ENCODE measurements around the gene ETFBKMT.

ETFBKMT gene

GRCh38 chr12:31631023-31631724 lies 28.3 kb upstream of the ETFBKMT start:
- no peaks in the 10 kb centered on the region for H3K27me3 ChIP-seq (replicated peaks; ENCODE audit: control insufficient read depth, insufficient read depth, low read length, poor library complexity, severe bottlenecking)
- H3K9me3 ChIP-seq (ENCODE audit: control insufficient read depth, low read length) = no peaks in the 10 kb centered on the region
- no peak for DNase-seq
- no peaks in the 10 kb centered on the region for H3K36me3 ChIP-seq (ENCODE audit: control insufficient read depth, insufficient read depth, low read length)
- H3K27ac ChIP-seq (ENCODE audit: insufficient read depth, low read length, poor library complexity, severe bottlenecking) = no peak overlapping the region
- no peaks in the 10 kb centered on the region for H3K4me1 ChIP-seq (ENCODE audit: control insufficient read depth, insufficient read depth, low read length, poor library complexity, severe bottlenecking)
- no peak overlapping the region for H3K4me3 ChIP-seq (ENCODE audit: insufficient read depth, low read depth, low read length, poor library complexity, severe bottlenecking)

GRCh38 chr12:31631809-31632208 lies 27.7 kb upstream of the ETFBKMT start:
- no peak for DNase-seq
- Histone ChIP-seq H3K27me3 (replicated peaks; ENCODE audit: control insufficient read depth, insufficient read depth, low read length, poor library complexity, severe bottlenecking) (no peaks in the 10 kb centered on the region), H3K36me3 (ENCODE audit: control insufficient read depth, insufficient read depth, low read length) (no peaks in the 10 kb centered on the region), H3K27ac (ENCODE audit: insufficient read depth, low read length, poor library complexity, severe bottlenecking) (no peak overlapping the region), H3K4me1 (ENCODE audit: control insufficient read depth, insufficient read depth, low read length, poor library complexity, severe bottlenecking) (peaks cover 3% of the 10 kb centered on the region), H3K9me3 (ENCODE audit: control insufficient read depth, low read length) (no peaks in the 10 kb centered on the region), H3K4me3 (ENCODE audit: insufficient read depth, low read depth, low read length, poor library complexity, severe bottlenecking) (no peak overlapping the region)

- H3K9me3 ChIP-seq (ENCODE audit: control insufficient read depth, low read length) = no peaks in the 10 kb centered on the region
- no peaks in the 10 kb centered on the region for H3K27me3 ChIP-seq (replicated peaks; ENCODE audit: control insufficient read depth, insufficient read depth, low read length, poor library complexity, severe bottlenecking)
- no peak overlapping the region for H3K27ac ChIP-seq (ENCODE audit: insufficient read depth, low read length, poor library complexity, severe bottlenecking)
- DNase-seq = no peak
- peaks cover 3% of the 10 kb centered on the region for H3K4me1 ChIP-seq (ENCODE audit: control insufficient read depth, insufficient read depth, low read length, poor library complexity, severe bottlenecking)
- H3K36me3 ChIP-seq (ENCODE audit: control insufficient read depth, insufficient read depth, low read length) = no peaks in the 10 kb centered on the region
- H3K4me3 ChIP-seq (ENCODE audit: insufficient read depth, low read depth, low read length, poor library complexity, severe bottlenecking) = no peak overlapping the region
Measured at GRCh38 chr12:31633464-31633863, 26.0 kb upstream of the ETFBKMT start.

GRCh38 chr12:31634620-31635019 lies 24.9 kb upstream of the ETFBKMT start:
- H3K36me3 ChIP-seq (ENCODE audit: control insufficient read depth, insufficient read depth, low read length) = no peaks in the 10 kb centered on the region
- H3K9me3 ChIP-seq (ENCODE audit: control insufficient read depth, low read length) = no peaks in the 10 kb centered on the region
- no peak overlapping the region for H3K27ac ChIP-seq (ENCODE audit: insufficient read depth, low read length, poor library complexity, severe bottlenecking)
- no peak for DNase-seq
- H3K27me3 ChIP-seq (replicated peaks; ENCODE audit: control insufficient read depth, insufficient read depth, low read length, poor library complexity, severe bottlenecking) = no peaks in the 10 kb centered on the region
- H3K4me1 ChIP-seq (ENCODE audit: control insufficient read depth, insufficient read depth, low read length, poor library complexity, severe bottlenecking) = peaks cover 3% of the 10 kb centered on the region
- no peak overlapping the region for H3K4me3 ChIP-seq (ENCODE audit: insufficient read depth, low read depth, low read length, poor library complexity, severe bottlenecking)

- Histone ChIP-seq H3K27ac (ENCODE audit: insufficient read depth, low read length, poor library complexity, severe bottlenecking) (no peak overlapping the region), H3K4me3 (ENCODE audit: insufficient read depth, low read depth, low read length, poor library complexity, severe bottlenecking) (no peak overlapping the region), H3K9me3 (ENCODE audit: control insufficient read depth, low read length) (no peaks in the 10 kb centered on the region), H3K27me3 (replicated peaks; ENCODE audit: control insufficient read depth, insufficient read depth, low read length, poor library complexity, severe bottlenecking) (no peaks in the 10 kb centered on the region), H3K4me1 (ENCODE audit: control insufficient read depth, insufficient read depth, low read length, poor library complexity, severe bottlenecking) (peaks cover 2% of the 10 kb centered on the region), H3K36me3 (ENCODE audit: control insufficient read depth, insufficient read depth, low read length) (no peaks in the 10 kb centered on the region)
- DNase-seq = no peak
Measured at GRCh38 chr12:31641509-31642090, 17.9 kb upstream of the ETFBKMT start.

GRCh38 chr12:31644536-31644935 lies 15.0 kb upstream of the ETFBKMT start:
- Histone ChIP-seq H3K4me1 (ENCODE audit: control insufficient read depth, insufficient read depth, low read length, poor library complexity, severe bottlenecking) (no peaks in the 10 kb centered on the region), H3K9me3 (ENCODE audit: control insufficient read depth, low read length) (no peaks in the 10 kb centered on the region), H3K27me3 (replicated peaks; ENCODE audit: control insufficient read depth, insufficient read depth, low read length, poor library complexity, severe bottlenecking) (no peaks in the 10 kb centered on the region), H3K4me3 (ENCODE audit: insufficient read depth, low read depth, low read length, poor library complexity, severe bottlenecking) (no peak overlapping the region), H3K36me3 (ENCODE audit: control insufficient read depth, insufficient read depth, low read length) (no peaks in the 10 kb centered on the region), H3K27ac (ENCODE audit: insufficient read depth, low read length, poor library complexity, severe bottlenecking) (no peak overlapping the region)
- DNase-seq = no peak

- H3K4me1 ChIP-seq (ENCODE audit: control insufficient read depth, insufficient read depth, low read length, poor library complexity, severe bottlenecking) = no peaks in the 10 kb centered on the region
- H3K36me3 ChIP-seq (ENCODE audit: control insufficient read depth, insufficient read depth, low read length) = no peaks in the 10 kb centered on the region
- H3K27me3 ChIP-seq (replicated peaks; ENCODE audit: control insufficient read depth, insufficient read depth, low read length, poor library complexity, severe bottlenecking) = no peaks in the 10 kb centered on the region
- no peak for DNase-seq
- no peaks in the 10 kb centered on the region for H3K9me3 ChIP-seq (ENCODE audit: control insufficient read depth, low read length)
- no peak overlapping the region for H3K4me3 ChIP-seq (ENCODE audit: insufficient read depth, low read depth, low read length, poor library complexity, severe bottlenecking)
- no peak overlapping the region for H3K27ac ChIP-seq (ENCODE audit: insufficient read depth, low read length, poor library complexity, severe bottlenecking)
Measured at GRCh38 chr12:31645924-31646323, 13.6 kb upstream of the ETFBKMT start.

- Histone ChIP-seq H3K27me3 (replicated peaks; ENCODE audit: control insufficient read depth, insufficient read depth, low read length, poor library complexity, severe bottlenecking) (no peaks in the 10 kb centered on the region), H3K4me1 (ENCODE audit: control insufficient read depth, insufficient read depth, low read length, poor library complexity, severe bottlenecking) (no peaks in the 10 kb centered on the region), H3K9me3 (ENCODE audit: control insufficient read depth, low read length) (no peaks in the 10 kb centered on the region), H3K36me3 (ENCODE audit: control insufficient read depth, insufficient read depth, low read length) (no peaks in the 10 kb centered on the region), H3K4me3 (ENCODE audit: insufficient read depth, low read depth, low read length, poor library complexity, severe bottlenecking) (no peak overlapping the region), H3K27ac (ENCODE audit: insufficient read depth, low read length, poor library complexity, severe bottlenecking) (no peak overlapping the region)
- DNase-seq = no peak
Measured at GRCh38 chr12:31647086-31647491, 12.4 kb upstream of the ETFBKMT start.

- Histone ChIP-seq H3K4me3 (ENCODE audit: insufficient read depth, low read depth, low read length, poor library complexity, severe bottlenecking) (no peak overlapping the region), H3K27ac (ENCODE audit: insufficient read depth, low read length, poor library complexity, severe bottlenecking) (no peak overlapping the region), H3K4me1 (ENCODE audit: control insufficient read depth, insufficient read depth, low read length, poor library complexity, severe bottlenecking) (no peaks in the 10 kb centered on the region), H3K27me3 (replicated peaks; ENCODE audit: control insufficient read depth, insufficient read depth, low read length, poor library complexity, severe bottlenecking) (no peaks in the 10 kb centered on the region), H3K36me3 (ENCODE audit: control insufficient read depth, insufficient read depth, low read length) (no peaks in the 10 kb centered on the region), H3K9me3 (ENCODE audit: control insufficient read depth, low read length) (no peaks in the 10 kb centered on the region)
- DNase-seq = no peak
Measured at GRCh38 chr12:31650918-31651317, 8.6 kb upstream of the ETFBKMT start.

- H3K27me3 ChIP-seq (replicated peaks; ENCODE audit: control insufficient read depth, insufficient read depth, low read length, poor library complexity, severe bottlenecking) = no peaks in the 10 kb centered on the region
- H3K4me3 ChIP-seq (ENCODE audit: insufficient read depth, low read depth, low read length, poor library complexity, severe bottlenecking) = no peak overlapping the region
- no peak for DNase-seq
- no peaks in the 10 kb centered on the region for H3K9me3 ChIP-seq (ENCODE audit: control insufficient read depth, low read length)
- no peaks in the 10 kb centered on the region for H3K4me1 ChIP-seq (ENCODE audit: control insufficient read depth, insufficient read depth, low read length, poor library complexity, severe bottlenecking)
- H3K27ac ChIP-seq (ENCODE audit: insufficient read depth, low read length, poor library complexity, severe bottlenecking) = no peak overlapping the region
- no peaks in the 10 kb centered on the region for H3K36me3 ChIP-seq (ENCODE audit: control insufficient read depth, insufficient read depth, low read length)
Measured at GRCh38 chr12:31651893-31652521, 7.5 kb upstream of the ETFBKMT start.

Measured in effector memory CD4-positive, alpha-beta T cell (primary cell).